Esophagus muscularis mucosa (tissue), 3 donors: Measurements from ENCODE around the gene JARID2.

ENCODE experiments used
- EP300 ChIP-seq: sonication (generic); formaldehyde crosslinking; IDR thresholded peaks from one replicate; pipeline ENCODE4 v1.6.1; 2017; ENCODE audit warnings: antibody characterized with exemption
- TF ChIP-seq, protein P1 (sequence below), 3 experiments: fragments of 200-600 bp in 2 of 3; fragments of 450-650 bp in 1 of 3; sonication (generic) in 2 of 3; IDR thresholded peaks; one replicate each; pipeline ENCODE4 v1.5.1; 2017 to 2019; ENCODE audit warnings: antibody characterized with exemption in 3 of 3, mild to moderate bottlenecking in 2 of 3, moderate library complexity in 1 of 3

DNA sequence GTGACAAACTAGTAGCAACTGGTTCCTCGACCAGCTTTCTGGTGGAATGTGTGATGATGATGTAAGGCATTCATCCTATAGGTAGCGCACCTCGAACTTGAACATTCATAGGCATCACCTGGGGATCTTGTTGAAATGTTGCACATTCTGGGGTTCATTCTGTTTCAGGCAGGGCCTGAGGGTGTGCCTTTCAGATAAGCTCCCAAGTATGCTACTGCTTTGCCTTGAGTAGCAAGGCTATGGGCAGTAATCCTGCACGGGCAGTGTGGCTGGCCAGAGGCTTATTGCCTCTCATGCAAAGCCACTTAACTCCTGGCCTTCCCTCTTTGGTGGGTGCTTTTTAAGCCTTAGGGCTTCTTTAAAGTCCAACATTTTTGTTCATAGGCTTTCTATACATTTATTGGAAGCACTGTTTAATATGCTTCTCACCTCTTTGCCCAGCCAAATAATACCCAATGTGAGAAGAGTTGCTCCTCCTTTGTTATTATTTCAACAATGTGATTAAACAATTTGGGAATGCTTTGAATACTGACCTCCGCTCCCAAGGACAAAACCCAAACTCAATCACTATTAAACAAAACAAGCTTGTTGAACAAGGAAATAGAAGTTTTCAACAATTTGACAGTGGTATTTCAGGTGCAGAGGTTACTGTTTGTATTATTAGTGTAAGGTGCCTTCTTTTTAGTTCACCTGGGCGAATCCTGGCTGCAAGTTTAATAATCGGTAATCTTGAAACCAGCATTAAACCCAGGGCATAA is 57.5 kb downstream of the JARID2 start:
- no peak for TF ChIP-seq EP300
- TF ChIP-seq, protein P1, sequence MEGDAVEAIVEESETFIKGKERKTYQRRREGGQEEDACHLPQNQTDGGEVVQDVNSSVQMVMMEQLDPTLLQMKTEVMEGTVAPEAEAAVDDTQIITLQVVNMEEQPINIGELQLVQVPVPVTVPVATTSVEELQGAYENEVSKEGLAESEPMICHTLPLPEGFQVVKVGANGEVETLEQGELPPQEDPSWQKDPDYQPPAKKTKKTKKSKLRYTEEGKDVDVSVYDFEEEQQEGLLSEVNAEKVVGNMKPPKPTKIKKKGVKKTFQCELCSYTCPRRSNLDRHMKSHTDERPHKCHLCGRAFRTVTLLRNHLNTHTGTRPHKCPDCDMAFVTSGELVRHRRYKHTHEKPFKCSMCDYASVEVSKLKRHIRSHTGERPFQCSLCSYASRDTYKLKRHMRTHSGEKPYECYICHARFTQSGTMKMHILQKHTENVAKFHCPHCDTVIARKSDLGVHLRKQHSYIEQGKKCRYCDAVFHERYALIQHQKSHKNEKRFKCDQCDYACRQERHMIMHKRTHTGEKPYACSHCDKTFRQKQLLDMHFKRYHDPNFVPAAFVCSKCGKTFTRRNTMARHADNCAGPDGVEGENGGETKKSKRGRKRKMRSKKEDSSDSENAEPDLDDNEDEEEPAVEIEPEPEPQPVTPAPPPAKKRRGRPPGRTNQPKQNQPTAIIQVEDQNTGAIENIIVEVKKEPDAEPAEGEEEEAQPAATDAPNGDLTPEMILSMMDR (IDR thresholded peaks at IDR 0.05), result no peak
